Measurements from ENCODE around the gene EFL1.
"Not testable (repeated sequence)": the region's sequence is repeated elsewhere in the genome, so short reads cannot be mapped to it uniquely, and the experiment has no call there.

Gene EFL1

DNA sequence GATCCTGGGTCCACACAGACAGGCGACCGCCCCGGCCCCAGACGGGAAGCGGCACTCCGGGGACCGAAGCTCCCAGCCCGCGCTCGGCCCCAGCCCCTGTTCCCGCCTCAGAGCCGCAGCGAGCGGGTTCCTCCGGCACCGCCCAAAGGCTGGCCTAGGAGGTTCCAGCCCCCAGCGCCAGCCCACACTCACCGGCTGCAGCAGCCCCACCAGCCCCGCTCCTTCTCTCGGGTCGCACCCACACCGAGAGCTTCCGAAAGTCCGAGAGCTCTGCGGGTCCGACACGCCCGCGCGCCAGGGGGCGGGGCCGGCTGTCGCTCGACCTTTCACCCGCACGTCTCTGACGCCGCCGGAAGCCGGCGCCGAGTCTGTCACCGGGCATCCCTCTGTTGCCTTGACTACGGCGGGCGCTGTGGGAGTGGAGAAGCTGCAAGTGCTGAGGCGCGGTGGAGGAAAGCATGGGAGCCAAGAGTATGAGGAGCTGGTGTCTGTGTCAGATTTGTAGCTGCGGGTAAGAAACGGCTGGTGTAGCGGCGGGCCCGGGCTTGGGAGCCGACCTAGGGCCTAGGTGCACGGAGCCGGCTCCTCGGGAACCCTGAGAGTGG, at the start of gene EFL1, which contains the start of gene SAXO2:
Gene EFL1, minus strand, starts transcription at position 313 of the 605 bp plus-strand sequence. CDS start 956 bp downstream, outside the sequence.
Gene SAXO2, plus strand, starts transcription at position 397 of the 605 bp plus-strand sequence. Its CDS starts 62 bp downstream, at position 459.
- DNase-seq (ENCODE audit: low spot score) = peak; percentile 85

DNA sequence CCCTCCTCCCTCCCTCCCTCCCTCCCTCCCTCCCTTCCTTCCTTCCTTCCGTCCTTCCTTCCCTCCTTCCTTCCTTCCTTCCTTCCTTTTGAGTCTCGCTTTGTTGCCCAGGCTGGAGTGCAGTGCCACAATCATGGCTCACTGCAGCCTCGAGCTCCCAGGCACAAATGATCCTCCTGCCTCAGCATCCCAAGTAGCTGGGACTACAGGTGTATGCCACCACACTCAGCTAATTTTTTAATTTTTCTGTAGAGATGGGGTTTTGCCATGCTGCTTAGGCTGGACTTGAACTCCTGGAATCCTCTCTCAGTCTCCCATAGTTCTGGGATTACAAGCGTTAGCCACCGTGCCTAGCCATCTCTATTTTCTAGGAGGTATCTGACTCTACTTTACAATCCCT, 48.8 kb upstream of the EFL1 start:
- not testable (repeated sequence) for DNase-seq (ENCODE audit: low spot score)

DNA sequence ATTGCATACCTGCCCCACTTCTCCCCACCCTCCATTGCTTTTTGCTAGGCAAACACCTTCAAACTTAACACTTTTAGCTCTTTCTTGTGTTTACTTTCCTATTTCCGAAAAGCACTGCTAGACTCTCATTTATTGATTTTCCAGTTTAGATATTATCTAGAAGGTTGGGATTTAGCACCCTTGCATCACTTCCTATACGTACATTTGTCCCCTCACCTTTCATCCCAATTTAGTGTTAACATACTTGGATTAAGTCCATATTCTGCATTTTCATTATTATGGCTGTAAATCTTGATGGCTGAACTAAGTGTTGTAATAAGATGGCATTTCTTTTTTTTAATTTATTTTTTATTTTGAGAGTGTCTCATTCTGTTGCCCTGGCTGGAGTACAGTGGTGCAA, 47.3 kb upstream of the EFL1 start:
- DNase-seq (ENCODE audit: low spot score) = no peak

DNA sequence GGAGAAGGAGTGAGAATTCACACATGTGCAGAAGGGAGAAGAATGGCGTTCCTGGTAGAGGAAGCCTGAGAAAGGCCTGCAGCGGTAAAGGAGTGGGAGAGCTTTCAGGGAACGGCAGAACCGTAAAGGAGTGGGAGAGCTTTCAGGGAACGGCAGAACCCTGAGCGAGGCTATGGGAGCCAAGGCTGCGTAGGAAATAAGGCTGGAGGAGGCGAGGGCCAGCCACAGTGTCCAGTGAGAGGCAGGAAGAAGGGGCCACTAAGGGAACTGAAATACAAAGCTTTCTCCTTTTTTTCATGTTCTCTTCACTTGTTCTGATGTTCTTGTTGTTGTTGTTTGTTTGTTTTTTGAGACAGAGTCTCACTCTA, 45.2 kb upstream of the EFL1 start:
- DNase-seq (ENCODE audit: low spot score) = no peak

DNA sequence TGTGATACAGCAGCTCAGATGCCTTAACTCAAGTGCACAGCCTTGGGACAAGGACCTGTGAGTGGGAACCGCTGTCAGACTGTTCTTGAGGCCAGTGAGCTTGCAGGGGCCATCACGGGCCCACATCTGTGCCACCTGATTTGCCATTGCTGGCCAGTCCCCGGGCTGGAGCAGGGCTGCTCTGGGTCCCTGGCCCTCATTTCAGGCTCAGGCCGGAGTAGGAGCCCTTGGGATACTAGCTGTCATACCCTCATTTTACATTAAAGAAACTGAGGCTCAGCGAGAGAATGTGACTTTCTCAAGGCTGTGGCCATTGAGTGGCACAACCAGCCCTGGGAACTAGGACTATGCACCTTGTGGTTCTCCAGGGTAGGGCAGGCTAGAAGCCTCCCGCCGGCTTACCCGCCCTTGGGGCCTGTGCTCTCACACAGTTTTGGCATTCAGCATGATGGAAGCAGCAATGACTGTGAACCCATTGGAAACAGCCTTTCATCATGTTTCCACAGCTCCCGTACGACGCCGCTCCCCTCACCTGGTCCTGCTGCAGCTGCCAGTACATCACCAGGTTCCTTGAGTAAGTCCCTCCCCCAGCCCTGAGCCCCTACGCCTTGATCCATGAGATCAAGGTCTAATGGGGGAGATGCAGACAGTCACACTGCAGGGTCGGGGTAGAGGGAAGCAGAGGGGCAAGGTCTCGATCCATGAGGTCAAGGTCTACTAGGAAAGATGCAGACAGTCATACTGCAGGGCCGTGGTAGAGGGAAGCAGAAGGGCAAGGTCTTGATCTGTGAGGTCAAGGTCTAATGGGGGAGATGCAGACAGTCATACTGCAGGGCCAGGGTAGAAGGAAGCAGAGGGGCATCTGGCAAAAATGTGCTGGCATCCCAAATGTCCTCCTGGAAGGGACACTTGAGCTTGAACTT, 44.5 kb upstream of the EFL1 start:
- no peak for DNase-seq (ENCODE audit: low spot score)

DNA sequence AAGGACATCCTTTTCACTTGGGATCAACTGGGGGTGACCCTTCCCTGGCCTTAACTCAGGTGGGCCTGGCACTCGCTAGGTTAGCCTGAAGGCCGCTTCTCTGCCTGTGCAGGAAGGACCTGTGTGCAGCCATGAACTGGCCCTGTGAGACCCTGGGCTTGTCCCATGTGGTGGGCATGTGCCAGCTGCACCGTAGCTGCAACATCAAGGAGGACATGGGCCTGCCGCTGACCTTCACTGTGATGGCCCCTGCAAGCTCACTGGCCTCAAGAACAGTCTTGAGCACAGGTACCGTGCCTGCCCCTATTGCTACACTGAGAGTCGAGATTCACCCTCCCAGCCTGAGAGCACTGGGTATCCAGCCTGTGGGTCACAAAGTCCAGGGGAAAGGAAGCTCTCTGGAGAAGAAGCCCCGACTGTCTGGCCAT, 43.1 kb upstream of the EFL1 start:
- DNase-seq (ENCODE audit: low spot score) = no peak

DNA sequence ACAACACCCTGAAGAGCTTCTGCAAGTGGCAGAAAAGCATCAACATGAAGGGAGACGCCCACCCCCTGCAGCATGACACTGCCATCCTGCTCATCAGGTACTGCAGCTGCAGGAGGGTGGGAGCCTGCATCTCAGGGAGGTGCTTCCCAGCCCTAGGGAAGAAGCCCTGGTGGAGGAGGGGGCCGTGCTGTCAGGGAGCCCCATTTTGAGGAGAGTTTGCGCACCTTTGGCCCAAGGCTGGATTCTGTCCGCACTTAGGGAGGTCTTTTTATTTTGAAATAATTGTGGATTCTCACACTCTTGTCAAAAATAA, 42.2 kb upstream of the EFL1 start:
- no peak for DNase-seq (ENCODE audit: low spot score)

DNA sequence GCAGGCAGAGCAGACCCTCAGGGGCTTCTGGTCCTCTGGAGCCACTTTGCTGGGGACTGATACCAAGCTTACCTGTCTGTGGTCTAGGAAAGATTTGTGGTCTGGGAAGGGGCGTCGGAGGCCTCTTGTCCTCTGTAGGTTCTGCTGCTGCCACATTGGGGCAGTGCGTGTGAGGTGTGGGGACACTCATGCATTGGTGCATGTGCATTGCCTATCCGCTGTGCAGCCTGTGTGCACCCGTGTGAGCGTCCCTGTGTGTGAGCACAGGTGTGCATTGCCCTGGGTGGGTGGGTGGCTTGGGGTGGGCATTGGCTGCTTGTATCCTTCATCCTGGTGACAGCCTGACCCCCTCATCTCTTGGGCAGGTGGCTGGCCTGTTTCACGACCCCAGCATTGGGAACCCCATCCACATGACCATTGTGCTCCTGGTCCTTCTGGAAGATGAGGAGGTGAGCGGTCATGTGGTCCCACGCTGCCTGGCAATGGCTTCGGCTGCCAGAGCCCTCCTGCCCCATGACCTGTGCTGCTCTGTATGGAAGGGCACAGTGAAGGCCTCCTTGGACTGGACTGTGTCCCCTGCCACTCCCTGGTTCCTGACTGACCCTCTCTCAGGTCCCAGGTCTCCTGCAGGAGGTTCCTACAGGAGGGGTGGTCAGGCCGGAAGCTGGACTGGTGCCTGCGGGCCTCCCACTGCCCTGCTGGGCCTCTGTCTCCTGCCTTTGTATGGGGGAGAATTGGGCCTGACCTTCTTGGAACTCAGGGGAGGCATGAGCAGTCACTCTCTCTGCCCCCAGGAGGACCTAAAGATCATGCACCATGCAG, 41.6 kb upstream of the EFL1 start:
- no peak for DNase-seq (ENCODE audit: low spot score)

DNA sequence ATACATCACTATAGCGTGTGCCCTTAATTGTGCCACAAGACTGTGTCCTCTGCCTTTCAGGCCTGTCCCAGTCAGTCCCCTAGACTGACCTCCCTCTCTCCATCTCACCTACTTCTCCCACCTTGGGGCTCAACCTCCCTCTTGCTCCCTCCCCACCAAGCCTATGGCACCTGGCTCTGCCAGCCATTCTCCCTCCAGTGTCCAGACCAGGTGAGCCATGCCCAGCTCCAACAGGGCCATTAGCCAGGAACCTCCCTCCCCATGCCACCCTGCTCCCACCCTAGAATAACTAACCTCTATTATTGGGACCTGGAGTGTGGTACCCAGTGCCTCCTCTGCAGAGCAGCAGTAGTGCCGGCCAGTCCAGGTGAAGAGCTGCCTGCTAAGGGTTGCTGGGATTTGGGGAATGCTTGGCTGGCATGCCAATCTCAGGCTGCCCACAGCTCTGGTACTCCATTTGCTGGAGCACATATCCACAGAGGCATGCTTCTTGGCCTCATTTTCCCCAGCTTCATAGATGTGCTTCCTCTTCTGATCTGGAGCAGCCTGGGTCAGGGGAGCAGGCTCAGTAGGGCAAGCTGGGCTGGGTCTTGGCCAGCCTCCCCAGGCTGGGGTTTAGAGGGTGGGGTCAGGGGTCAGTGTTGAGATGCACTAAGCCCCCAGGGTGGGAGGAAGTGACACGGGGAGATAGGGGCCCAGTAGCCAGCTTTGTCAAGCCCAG, 38.9 kb upstream of the EFL1 start:
- DNase-seq (ENCODE audit: low spot score) = no peak

DNA sequence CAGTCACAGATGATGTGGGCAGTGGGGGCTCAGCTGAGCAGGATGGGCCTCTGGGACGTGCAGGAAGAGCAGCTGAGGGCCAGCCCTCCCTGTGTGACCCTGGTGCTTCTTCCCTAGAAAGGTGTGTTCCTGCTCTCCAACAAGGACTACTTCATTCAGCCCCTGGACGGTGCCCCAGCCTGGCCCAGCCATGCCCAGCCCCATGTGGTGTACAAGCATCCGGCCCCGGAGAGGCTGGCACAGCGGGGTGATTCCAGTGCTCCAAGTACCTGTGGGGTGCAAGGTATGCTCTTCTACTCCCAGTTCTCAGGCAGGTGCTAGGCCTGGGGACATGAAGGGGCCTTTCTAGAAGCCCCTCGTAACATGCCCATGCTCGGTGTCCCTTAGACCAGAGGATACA, 38.3 kb upstream of the EFL1 start:
- DNase-seq (ENCODE audit: low spot score) = no peak

DNA sequence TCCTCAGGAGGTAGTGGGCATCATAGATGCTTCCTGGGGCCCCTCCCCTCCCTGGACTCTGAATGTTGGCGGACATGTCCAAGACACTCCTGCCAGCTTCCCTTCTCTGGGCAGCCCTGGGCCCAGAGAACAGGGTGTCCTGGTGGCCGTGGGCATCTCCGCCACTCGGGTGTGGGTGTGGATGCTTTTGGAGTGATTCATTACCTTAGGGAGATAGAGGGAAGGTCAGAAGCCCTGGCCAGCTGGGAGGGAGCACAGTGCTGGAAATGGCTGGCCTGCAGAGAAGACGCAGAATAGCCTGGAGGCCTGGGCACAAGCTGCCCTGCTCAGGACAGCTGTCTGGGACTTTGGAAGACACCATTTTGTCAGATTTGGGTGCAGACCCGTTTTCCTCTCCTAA, 37.8 kb upstream of the EFL1 start:
- DNase-seq (ENCODE audit: low spot score) = not testable (repeated sequence)

DNA sequence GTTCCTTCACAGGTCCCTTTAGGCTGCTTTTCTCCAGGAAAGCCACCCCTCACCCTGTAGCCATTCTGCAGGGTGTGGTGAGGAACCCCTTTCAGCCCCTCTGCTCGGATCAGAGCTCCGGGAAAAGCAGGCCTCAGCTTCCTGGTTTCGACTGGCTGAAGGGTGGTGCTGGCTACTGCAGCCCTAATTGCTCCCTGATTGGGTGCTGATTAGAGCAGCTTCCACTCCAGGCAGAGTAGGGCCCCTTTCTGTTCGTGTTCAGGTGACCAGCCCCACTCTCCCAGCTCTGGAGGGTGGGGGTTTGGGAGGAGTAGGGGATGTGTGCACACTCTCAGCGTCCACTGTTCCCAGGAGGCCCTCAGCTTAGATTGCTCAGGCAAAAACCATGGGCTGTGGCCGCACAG, 37.0 kb upstream of the EFL1 start:
- not testable (repeated sequence) for DNase-seq (ENCODE audit: low spot score)

DNA sequence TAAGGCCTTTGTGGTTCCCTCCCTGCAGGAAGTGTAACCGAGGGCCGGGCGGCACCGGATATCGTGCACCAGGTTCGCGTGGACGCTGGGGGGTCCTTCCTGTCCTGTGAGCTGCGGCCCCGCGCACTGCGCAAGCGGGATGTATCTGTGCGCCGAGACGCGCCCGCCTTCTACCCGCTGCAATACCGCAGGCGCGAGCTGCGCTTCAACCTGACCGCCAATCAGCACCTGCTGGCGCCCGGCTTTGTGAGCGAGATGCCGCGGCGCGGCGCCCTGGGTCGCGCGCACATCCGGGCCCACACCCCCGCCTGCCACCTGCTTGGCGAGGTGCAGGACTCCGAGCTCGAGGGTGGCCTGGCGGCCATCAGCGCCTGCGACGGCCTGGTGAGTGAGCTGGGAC, 36.0 kb upstream of the EFL1 start:
- no peak for DNase-seq (ENCODE audit: low spot score)

DNA sequence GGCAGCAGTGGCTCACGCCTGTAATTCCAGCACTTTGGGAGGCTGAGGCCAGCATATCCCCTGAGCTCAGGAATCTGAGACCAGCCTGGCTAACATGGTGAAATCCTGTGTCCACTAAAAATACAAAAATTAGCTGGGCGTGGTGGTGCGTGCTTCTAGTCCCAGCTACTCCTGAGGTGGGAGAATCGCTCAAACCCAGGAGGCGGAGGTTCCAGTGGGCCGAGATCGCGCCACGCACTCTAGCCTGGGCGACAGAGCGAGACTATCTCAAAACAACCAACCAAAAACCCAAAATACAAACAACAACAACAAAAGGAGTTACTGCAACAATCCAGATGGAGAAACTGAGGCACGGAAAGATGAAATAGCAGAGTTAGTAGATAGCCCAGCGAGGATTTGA, 35.5 kb upstream of the EFL1 start:
- DNase-seq (ENCODE audit: low spot score) = no peak

DNA sequence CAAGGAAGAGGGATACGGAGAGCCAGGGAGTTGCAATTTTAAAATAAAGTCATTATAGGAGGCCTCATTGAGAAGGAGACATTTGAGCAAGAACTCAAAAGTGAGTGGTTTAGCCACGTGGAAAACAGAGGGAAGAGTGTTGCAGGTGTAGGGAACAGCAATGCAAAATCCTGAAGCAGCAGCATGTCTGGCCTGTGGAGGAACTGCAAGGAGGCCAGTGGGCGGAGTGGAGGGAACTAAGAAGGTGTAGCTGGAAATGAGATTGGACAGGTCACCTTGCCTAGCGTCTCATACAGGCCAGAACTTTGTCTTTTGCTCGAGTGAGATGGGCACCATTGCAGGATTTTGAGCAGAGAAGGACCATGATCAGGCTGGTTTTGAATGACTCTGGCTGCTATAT, 35.0 kb upstream of the EFL1 start:
- DNase-seq (ENCODE audit: low spot score) = no peak

DNA sequence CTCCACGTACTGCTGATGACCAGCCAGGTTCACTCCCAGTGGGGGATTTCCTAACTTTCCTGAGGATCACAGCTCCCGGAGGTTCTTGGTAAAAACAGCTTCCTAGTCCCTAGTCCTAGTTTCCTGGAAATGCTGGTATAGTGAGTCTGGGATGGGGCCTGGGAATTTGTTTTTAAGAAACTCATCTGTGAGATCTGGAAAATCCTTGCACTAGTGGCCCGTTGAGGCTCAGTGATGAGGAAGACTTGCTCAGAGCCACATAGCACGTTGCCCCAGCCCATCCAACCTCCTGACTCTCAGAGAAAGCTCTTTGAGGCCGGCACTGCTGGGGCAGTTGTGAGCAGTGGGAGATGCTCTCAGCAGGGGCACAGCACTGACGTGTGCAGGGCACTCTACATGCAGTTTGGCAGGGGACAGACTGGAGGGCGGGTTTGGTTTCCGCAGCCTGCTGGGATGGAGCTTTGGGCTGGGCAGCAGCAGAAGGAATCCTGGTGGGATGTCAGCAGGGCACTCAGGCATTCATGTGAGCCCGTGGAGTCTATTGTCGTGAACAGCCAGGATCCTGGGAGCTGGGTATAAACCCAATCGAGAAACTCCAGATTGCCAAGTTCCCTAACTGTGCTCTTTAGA, 31.6 kb upstream of the EFL1 start:
- DNase-seq (ENCODE audit: low spot score) = no peak

DNA sequence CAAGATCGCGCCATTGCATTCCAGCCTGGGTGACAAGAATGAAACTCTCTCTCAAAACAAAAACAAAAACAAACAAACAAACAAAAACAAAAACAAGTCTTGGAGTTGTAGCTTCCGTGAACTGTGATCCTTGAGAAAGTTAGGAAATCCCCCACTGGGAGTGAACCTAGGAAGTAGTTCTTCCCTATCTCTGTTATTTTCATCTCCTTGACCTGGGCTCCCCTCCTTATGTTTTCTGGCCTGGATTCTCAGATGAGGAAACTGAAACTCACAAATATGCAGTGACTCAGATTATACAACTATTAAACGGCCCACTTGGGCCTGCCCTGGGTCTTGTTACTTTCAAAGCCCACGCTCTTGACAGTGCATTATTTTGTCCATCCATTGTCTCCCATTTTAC, 29.7 kb upstream of the EFL1 start:
- DNase-seq (ENCODE audit: low spot score) = no peak

DNA sequence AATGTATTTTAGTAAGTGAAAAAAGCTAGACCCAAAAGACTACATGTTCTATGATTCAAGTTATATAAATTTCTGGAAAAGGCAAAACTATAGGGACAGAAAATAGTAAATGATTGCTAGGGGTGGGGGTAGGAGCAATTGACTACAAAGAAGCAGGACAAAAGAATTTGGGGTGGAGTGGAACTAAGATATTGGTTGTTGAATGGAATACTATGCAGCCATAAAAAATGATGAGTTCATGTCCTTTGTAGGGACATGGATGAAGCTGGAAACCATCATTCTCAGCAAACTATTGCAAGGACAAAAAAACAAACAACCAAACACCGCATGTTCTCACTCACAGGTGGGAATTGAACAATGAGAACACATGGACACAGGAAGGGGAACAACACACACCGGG, 25.7 kb upstream of the EFL1 start:
- DNase-seq (ENCODE audit: low spot score) = not testable (repeated sequence)

DNA sequence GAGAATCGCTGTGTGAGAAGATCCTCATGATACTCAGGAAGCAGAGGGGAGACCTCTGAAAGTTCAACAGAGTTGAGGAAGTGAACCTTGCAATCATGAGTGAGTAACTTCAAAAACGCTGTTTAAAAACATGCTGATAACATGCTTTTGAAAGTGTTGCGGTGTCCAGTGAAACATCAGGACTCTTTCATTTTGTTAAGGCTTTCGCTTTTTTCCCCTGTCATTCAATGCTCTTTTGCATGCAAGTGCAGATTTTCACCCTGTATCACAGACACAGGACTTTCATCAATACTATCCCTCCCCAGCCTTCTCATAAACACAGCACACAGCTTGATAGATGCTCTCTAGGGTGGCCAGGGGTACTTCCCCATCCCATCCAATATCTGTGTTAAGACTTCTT, 23.9 kb upstream of the EFL1 start:
- DNase-seq (ENCODE audit: low spot score) = not testable (repeated sequence)

DNA sequence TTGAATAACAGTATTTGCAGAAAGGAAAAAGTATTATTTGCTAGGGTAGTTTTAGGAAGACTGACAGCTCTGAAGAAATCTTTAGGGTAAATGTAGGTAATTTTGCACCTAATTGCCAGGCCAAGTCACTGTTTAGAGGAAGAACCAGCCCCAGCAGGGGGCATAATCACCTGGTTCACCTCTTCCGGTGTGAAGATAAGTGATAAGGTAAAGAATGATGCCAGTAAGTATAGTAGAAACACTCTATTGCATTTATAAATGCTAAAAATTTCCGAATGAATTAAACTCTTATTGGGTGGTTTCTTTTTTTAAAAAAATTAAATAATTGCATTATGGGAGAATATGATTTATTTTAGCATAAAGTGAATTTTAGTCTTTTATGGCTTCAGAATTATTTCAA, 21.8 kb upstream of the EFL1 start:
- not testable (repeated sequence) for DNase-seq (ENCODE audit: low spot score)

DNA sequence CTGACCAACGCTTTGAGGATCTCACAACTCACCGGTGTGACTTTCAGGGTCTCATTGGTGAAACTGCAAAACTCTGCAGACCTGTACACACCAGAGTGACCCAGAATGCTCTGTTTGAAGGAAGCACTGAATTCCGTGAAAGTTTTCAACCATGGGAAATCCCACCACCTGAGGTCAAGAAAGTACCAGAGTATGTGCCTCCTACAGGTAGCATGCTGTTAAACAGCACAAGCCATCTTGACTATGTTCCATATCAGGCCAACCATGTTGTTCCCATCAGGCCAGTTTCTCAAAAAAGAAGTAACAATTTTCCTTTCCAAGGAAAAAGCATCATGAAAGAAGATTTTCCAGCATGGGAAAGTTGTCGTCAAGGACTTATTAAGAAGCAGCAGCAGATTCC, 19.9 kb upstream of the EFL1 start:
- DNase-seq (ENCODE audit: low spot score) = not testable (repeated sequence)

DNA sequence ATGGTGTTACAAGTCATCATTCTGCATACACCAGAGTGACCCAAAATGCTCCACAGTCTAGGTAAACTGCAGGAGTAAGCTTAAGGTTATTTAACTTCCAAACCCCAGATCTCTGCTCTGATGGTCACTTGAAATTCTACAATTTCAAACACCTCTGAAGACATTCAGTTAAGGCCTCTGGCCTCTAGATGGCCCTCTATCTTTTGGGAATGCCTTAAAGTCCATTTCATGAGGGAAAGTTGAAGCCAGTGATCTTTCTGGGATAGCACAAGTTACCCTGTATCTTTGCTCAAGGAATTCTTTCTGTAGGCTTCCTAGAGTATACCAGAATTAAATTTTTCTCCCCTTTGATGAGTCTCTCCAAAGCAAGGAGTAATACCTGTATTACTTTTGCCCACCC, 18.7 kb upstream of the EFL1 start:
- not testable (repeated sequence) for DNase-seq (ENCODE audit: low spot score)
